WTC11 (cell line): ENCODE measurements around the gene PNLDC1.

Experiments used
- ATF2 ChIP-seq: sonication (generic); formaldehyde crosslinking; IDR thresholded peaks from 2 replicates; pipeline ENCODE4 v1.8.1; 2022; ENCODE audit warnings: low read depth, missing genetic modification reagents, borderline replicate concordance
- CBFB ChIP-seq: sonication (generic); formaldehyde crosslinking; IDR thresholded peaks from 2 replicates; pipeline ENCODE4 v1.8.1; 2022; ENCODE audit warnings: mild to moderate bottlenecking, low read depth, missing genetic modification reagents
- CTCF ChIP-seq: fragments of 200-600 bp; IDR thresholded peaks from 2 replicates; pipeline ENCODE4 v1.8.0; 2022; ENCODE audit warnings: antibody characterized with exemption
- ELF4 ChIP-seq: sonication (generic); formaldehyde crosslinking; IDR thresholded peaks from 2 replicates; pipeline ENCODE4 v1.8.1; 2022; ENCODE audit warnings: low read depth, mild to moderate bottlenecking, moderate library complexity, missing genetic modification reagents
- ESRRA ChIP-seq: sonication (generic); formaldehyde crosslinking; IDR thresholded peaks from 2 replicates; pipeline ENCODE4 v1.8.1; 2022; ENCODE audit warnings: mild to moderate bottlenecking, missing genetic modification reagents, borderline replicate concordance
- ETV6 ChIP-seq: sonication (generic); formaldehyde crosslinking; IDR thresholded peaks from 2 replicates; pipeline ENCODE4 v1.8.1; 2022; ENCODE audit warnings: mild to moderate bottlenecking, missing genetic modification reagents
- MAX ChIP-seq: sonication (generic); formaldehyde crosslinking; IDR thresholded peaks from 2 replicates; pipeline ENCODE4 v1.8.0; 2022; ENCODE audit warnings: mild to moderate bottlenecking, missing genetic modification reagents
- NR2C2 ChIP-seq: sonication (generic); formaldehyde crosslinking; IDR thresholded peaks from 2 replicates; pipeline ENCODE4 v1.8.0; 2022; ENCODE audit warnings: mild to moderate bottlenecking, missing genetic modification reagents
- NR3C1 ChIP-seq: sonication (generic); formaldehyde crosslinking; conservative IDR thresholded peaks from 2 replicates; pipeline ENCODE4 v1.8.1; 2023; ENCODE audit warnings: low read depth, mild to moderate bottlenecking, missing genetic modification reagents
- SMAD4 ChIP-seq: sonication (generic); formaldehyde crosslinking; IDR thresholded peaks from 2 replicates; pipeline ENCODE4 v1.8.0; 2022; ENCODE audit warnings: mild to moderate bottlenecking, missing genetic modification reagents
- SOX15 ChIP-seq: fragments of 250-450 bp; sonication (Bioruptor Pico); IDR thresholded peaks from 2 replicates; pipeline ENCODE4 v1.9.0; 2021; ENCODE audit warnings: mild to moderate bottlenecking
- SP1 ChIP-seq: sonication (generic); formaldehyde crosslinking; conservative IDR thresholded peaks from 2 replicates; pipeline ENCODE4 v1.8.1; 2022; ENCODE audit warnings: missing genetic modification reagents
- ZNF121 ChIP-seq: sonication (generic); formaldehyde crosslinking; IDR thresholded peaks from 2 replicates; pipeline ENCODE4 v1.8.0; 2023; ENCODE audit warnings: missing genetic modification reagents

- TF ChIP-seq SMAD4 (CRISPR knock-in tag) = no peak
- no peak for TF ChIP-seq CBFB (CRISPR knock-in tag)
- no peak for TF ChIP-seq ETV6 (CRISPR knock-in tag)
- no peak for TF ChIP-seq CTCF
- TF ChIP-seq ELF4 (CRISPR knock-in tag) = no peak
- TF ChIP-seq MAX (CRISPR knock-in tag) = no peak
- no peak for TF ChIP-seq NR3C1 (CRISPR knock-in tag)
- no peak for TF ChIP-seq ESRRA (CRISPR knock-in tag)
- TF ChIP-seq ZNF121 = no peak
- no peak for TF ChIP-seq ATF2
- no peak for TF ChIP-seq SP1 (CRISPR knock-in tag)
- TF ChIP-seq SOX15 (CRISPR knock-in tag) = no peak
- no peak for TF ChIP-seq NR2C2 (CRISPR knock-in tag)
These were observed 43.6 kb upstream of the PNLDC1 start for GRCh38 chr6:159756508-159756907.
